ENCODE measurements around the gene EGLN2.

GRCh38 chr19:40799558-40800338 lies 757 bp downstream of the EGLN2 start:
- TF ChIP-seq CTCF (IDR thresholded peaks at IDR 0.05) (no peak), POLR2AphosphoS5 (IDR thresholded peaks at IDR 0.05; ENCODE audit: low read depth, low read length) (peak; percentile 37; the same call in 1 of the 2 replicates), SIN3A (IDR thresholded peaks at IDR 0.05; ENCODE audit: borderline replicate concordance, insufficient read depth, low read depth, low read length) (no peak), REST (IDR thresholded peaks at IDR 0.05; ENCODE audit: insufficient read depth in 1 of 2, low read depth in 2 of 2, low read length in 1 of 2) (no peak), TCF7L2 (IDR thresholded peaks at IDR 0.05; ENCODE audit: low read depth, low read length) (no peak)
